RPMI8226 (cell line): Measurements from ENCODE around the gene FARS2.
"Not testable (repeated sequence)": the region's sequence is repeated elsewhere in the genome, so short reads cannot be mapped to it uniquely, and the experiment has no call there.

ENCODE experiments used
- DNase-seq: peaks from one replicate; pipeline ENCODE4 v3.0.0-alpha.2; 2015

Gene FARS2

DNA sequence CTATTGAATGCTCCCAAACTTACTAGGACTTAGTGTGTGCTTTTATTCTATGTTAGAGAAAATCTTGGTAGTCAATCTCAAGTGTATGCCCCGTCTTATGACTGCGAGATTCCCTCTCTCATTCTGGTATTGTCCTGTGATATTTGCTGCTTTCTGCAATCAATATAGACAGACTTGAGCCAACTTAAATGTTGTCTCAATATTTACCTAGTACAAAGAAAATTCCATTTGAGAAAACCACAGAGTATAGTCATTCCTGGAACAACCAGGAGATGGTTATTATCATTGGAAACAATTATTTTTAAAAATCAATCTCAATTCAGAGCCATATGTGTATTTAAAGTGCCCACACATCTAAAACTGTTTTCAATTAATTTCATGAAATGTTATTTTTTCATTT, 415.4 kb downstream of the FARS2 start:
- DNase-seq, result no peak

DNA sequence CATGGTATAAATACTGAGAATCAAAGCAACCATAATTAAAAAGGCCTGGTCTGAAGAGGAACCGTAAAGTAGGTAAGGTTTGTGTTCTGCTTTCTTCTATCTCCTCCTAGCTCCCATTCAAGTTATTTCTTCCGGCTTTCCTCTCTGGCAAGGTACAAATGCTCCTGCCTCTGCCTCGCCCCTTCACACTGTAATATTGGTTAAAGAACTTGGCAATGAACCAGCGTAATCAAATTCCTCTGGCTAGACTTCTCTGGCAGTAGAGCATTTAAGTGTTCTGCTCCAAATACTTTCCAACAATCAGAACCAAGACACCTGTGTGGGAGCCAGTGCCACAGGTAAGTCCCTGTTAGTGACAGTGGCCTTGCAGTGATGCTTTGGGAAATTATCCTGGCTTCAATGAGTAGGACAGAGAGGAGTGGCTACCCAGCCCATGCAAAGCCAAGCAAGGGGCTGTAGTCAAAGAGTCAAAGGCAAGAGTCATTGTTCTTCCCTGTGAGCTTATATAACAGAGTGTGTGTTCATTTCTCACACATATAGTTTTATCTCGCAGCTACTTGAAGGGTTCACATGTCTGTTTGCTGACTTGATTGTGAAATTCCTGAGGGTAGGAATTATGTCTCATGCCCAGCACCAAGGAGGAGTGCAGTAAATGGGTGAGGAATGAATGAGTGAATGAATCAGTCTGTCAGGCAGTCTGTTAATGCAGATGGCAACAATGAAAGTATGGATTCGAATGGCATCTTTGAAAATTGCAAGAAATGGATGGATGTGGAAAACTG, 416.1 kb downstream of the FARS2 start:
- no peak for DNase-seq

DNA sequence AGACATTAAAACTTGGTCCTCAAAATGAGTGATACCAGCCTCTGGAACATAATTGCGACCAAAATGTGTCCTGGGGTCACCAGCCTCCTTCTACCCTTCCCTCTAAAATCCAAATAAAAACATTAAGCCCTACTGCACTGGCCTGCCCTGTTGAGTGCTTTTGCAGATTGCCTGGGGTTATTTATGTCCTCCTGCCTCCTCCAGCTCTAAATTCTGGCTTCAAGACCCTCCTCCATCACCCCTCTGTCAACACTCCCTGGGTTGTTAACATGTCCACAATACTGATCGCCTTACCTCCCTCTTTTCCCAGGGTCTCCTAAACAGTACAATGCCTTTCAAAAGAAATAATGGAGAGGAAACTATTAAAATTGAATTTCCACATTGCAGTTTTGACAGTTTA, 418.0 kb downstream of the FARS2 start:
- DNase-seq, result no peak

DNA sequence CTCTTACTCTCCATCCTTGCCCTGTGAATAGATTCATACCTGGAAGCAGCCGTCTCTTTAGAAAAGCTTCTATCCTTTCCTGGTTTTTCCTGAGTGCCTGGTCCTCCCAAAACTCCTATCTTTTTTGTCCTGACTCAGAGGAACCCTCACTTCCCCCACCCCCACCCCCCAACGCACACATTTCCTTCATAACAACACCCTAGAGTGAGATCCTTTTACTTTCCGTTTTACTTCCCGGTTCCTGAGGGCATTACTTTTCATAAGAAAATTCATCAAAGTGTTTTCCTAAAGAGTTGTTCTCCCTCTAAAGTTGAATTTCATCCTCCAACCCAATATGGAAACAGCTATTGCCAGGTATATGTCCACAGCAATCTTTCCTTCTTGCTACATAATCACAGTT, 418.4 kb downstream of the FARS2 start:
- no peak for DNase-seq

DNA sequence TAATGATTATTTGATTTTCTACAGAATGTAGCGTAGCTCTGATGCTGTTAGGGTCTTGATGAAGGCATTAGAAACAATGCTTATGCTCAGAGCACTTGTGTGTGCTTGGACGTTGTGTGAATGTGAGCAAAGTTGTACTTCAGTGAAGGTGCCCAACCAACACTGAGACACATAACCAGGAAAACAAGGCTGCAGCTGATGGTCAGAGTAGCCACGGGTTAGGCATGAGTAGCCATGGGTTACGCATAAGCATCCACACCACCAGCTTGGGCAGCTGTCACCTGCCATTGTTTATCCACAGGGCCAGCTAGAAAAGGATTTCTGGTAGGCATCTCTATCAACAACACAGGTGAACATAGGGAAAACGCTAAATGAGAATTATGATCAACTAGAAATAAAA, 418.8 kb downstream of the FARS2 start:
- no peak for DNase-seq

DNA sequence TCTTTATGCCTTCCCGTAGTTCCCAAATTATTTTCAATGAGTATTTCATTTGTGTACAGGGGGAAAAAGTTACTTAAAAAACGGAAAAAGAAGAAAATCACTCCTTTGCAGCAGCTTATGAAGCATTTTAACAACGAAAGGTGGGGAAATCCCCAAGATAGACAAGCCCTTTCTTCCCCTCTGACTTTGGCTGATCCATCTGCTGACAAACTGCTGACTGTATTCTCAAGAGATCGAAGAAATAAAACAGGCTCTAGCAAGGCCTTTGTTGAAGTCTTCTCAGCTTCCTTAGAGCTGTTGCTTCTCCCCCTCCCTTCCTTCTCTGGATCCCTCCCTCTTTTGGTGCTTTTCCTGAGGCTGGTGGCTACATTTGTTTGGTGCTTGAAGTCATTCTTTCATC, 420.2 kb downstream of the FARS2 start:
- no peak for DNase-seq

DNA sequence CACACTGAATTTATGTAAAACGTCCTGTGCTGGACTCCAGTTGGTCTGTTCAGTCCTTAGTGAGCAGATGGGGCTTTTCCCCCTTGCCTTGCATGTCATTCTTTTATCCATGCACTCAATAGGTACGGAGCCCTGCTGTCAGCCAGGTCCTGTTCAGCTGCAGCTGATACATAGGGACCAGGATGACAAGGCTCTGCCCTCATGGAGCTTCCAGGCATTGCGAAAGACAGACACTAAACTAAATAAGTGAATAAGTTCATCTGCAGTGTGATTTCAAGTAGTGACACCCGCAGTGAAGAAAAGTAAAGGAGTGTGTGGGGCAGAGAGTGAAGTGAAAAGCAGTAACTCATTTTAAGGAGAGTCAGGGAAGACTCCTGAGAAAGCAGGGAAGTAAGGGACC, 421.2 kb downstream of the FARS2 start:
- DNase-seq, result no peak

DNA sequence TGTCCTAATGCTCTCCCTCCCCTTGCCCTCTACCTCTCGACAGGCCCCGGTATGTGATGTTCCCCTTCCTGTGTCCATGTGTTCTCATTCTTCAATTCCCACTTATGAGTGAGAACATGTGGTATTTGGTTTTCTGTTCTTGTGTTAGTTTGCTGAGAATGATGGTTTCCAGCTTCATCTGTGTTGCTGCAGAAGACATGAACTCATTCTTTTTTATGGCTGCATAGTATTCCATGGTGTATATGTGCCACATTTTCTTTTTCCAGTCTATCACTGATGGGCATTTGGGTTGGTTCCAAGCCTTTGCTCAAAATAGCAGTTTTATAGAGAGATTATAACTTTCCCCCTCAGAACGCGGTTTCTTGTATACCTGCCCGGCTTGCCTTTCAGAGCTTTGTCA, 422.4 kb downstream of the FARS2 start:
- not testable (repeated sequence) for DNase-seq

DNA sequence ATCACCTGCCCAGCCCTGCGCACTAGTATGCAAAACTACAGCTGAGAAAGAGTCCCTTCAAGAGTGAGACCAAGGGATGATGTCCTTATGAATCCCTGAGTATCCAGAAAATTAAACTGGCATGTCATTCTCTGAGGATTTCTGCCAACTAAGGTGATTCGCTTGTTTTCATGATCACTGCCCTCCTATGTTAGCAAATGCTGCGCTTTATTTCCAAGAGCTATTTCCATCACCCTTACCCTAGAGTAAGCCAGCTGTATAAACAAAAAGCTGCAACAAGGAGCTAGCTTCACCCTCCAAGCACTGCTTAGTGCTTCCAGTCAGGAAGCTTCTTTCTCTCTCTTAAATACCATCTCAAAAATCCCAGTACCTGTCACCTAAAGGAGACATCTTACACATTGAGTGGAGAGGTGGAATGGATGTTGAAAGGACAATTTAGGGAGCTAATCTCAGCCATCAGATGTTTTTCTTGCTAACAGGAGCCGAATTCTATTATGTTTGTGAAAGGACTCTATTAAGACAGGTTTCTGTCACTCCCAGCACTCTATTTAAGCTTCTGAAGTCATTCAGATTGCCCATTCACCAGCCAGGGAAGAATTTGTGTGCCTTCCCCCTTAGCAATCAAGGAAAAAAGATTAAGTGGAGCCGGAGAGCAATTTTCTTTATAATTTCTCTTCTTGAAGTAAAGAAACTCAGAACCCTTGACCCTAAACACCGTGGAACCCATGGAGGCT, 423.2 kb downstream of the FARS2 start:
- no peak for DNase-seq

DNA sequence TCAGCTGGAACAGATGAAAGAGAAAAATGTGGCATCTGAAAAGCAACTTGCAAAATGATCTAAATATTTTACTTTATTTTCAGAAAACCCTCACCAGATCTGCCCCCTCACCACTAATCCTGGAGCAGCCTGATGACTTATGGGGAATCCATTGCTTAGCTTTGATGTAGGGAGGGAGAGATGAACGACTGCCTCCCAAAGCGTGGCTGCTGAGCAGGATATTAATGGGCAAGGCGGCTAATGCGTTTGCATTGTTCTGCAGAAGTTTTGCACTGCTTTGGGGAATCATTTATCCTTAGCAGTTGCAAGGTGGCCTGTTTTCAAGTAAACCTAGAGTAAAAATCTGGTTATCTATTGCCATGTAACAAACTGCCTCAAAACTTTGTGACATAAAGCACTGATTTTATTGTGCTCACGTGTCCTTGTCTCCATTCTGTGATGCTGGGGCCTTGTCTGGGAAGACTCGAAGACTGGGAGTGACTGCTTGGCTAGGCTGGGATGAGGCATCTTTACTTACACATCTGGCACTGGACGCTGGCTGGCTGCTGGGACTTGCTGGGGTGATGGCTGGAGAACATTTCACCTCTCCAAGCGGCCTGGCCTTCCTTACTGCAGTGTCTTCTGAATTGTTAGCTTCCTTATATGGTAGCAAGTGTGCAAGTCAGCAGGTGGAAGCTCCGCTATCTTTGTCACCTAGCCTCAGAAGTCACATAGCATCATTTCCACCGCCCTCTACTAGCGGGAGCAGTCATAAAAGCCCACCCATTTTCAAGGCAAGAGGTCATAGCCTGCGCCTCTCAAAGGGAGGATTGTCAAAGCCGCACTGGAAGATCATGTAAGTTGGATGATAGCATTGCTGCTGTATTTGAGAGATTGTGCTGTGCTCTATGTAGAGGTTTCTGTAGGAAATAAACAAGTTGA, 432.2 kb downstream of the FARS2 start:
- no peak for DNase-seq

DNA sequence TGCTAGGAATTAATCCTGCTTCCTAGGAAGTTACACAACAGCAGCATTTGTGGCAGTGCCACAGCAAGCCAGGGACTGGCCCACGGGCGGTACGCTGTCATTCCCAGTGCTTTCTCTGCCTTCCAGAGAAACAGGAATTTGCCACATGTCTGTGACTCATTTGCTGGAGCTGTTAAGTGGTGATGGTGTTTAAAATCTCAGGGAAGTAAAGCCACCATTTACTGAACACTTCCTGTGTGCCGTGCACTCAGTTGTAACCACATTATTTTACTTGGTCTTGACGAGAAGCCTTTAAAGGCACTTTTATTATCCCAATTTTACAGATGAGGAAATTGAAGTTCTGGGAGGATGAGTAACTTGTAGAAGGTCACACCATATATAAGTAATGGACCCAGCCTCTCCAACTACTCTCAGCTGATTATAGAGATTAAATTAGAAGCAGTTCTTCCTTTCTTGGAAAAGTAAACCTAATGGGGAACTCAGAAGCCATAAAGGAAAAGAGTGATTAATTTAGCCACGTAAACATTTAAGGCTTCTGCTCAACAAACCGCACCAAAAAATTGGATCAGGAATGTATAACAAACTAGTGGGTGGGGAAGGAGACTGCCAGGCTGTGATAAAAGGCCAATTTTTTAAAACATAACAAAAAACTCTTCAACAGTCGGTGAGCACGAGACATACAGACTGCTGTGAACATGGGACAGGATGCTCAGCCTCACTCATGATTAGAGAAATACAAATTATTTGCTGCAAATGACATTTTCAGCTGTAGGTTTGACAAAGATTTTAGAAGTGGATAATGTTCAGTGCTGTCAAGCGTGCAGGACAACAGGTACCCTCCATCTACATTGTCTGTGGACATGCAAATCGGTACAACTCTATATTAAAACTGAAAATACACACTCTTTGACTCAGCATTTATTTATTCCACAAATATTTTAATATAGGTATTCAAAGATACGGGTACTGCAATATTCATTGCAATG, 434.2 kb downstream of the FARS2 start:
- DNase-seq, result no peak

DNA sequence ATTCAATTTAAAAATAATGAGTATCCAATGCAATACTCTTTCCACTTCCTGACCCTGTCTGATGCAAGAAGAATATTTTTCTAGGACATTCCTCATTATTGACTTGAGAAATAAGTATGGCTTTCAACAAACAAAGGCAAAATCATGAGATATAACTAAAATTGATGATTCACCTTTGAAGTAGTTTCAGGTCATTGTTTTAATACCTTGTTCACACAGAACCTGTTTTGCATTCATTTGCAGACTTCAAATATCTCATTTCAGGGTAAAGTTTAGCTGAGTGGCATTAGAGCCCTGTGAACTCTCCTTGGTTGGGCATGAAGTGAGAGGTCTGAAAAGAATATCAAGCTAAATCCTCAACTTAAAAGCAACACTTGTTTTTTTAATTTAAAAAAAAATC, 436.2 kb downstream of the FARS2 start:
- no peak for DNase-seq

DNA sequence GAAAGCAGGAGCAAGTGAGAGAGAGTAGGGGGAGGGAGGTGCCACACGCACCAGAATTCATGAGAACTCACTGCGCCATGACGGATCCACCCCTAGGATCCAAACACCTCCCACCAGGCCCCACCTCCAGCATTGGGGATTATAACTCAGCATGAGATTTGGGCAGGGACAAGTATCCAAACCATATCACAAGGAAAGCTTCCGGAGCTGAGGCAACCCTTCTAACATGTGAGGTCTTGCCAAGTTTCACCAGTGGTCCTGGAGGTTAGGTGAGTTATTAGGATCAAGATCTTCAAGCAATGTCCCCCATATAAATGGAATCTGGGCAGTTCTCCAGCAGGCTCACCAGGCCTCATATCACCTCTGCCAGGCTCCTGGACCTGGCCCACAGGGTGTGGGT, 437.0 kb downstream of the FARS2 start:
- DNase-seq, result no peak

DNA sequence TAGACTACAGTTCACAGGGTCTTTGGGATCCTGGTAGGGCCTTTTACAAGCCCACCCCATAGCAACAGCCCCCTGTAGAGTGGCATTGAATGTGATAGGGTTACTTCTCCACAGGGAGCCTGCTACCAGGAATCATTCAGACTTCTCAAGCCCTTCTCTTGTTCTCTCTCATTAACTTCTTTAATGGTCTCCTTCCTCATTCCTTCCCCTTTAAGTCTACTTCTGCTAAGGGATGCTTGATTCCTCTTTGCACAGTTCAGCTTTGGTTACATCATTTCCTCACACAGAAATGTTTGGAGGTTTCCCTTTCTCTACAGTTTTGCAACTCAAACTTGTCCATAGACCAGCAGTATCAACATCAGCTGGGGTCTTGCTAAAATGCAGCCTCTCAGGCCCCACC, 437.8 kb downstream of the FARS2 start:
- DNase-seq, result not testable (repeated sequence)

DNA sequence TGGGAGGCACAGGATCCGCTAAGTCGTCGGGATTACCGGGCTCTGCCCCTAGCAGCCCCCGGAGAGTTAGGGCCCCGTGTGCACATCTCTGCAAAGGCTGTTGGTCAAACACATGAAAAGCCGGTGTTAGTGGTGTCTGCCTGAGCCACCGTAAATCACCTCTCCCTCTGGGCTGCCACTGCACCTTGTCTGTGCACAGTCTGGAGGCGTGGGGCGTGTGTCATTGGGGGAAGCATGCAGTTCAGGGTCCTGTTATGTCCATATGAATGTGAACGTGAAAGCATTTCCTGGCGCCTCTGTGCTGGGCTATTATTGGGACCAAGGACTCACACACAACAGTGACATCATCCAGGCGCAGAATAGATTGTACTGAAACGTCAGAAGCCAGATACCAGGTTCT, 439.9 kb downstream of the FARS2 start:
- no peak for DNase-seq

DNA sequence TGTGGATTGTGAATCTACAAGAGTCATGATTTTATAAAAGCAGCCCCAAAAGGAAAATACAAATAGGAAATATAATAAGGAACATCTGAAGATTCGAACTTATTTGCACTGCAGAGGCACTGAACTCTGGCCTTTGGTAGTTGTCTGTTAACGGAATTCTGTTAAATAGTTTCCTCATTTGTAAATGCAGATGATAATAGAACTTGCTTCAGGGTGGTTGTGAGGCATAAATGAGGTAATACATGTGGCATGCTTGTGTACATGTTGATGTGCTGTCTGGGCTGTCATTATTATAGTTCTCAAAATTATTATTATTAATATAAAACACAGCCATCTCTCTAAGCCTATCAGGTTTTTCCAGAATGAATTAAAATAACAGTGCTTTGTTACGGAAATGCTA, 443.4 kb downstream of the FARS2 start:
- DNase-seq, result no peak

DNA sequence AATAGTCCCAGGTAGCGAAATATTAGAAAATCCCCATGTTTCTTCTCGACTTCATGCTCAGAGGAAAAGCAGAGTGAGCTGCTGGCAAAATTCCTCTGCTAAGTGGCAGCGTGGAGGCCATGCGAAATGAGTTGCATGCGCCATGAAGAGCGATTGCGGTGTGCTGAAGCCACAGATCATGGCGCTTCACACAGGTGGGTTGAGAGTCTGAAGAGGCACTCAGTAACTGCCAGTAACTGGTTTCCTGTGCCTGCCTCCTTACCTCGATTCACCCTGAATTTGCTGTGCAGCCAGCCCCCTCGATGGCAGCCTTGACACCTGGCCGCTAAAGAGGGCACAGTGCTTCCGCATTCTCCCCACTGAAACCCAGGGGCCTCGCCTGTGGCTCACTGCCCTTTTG, 443.9 kb downstream of the FARS2 start:
- DNase-seq, result no peak

DNA sequence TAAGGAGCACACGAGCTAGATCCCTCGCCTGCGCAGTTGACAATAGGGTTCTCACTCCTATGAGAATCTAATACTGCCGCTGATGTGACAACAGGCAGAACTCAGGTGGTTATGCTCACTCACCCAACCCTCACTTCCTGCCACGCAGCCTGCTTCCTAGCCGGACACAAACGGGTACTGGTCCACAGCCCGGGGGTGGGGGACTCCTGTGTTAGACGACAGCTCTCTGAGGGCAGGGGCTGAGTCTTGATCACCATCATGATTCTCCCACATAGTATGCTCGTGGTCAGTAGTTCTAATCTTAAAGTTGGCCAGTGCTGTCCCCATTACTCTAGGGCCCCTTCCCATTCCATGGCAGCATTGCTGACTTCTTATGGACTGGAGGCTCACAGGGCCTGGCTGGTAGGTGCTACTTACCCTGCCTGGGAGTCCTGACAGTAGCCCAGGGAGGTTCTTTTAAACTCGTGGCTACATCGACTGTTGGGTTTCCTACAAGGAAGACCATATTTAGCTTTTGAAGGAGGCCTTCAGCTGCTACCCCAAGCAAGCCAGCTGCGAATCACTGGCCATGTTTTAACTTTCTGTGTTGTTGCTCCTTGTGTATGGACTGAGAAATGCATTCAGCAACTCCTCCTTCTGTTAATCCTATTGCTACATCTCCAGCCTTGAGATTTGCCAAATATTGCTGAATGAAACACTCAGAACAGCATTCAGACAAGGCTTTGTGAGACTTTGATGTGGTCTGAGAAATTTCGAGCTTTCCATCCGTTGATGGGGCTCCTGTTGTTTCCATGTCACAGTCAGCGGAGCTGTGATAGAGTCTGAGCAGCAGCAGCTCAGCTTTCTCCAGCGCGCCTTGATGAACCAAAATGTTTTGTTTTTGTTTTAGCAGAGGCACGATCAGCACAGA, 445.1 kb downstream of the FARS2 start:
- DNase-seq, result no peak

DNA sequence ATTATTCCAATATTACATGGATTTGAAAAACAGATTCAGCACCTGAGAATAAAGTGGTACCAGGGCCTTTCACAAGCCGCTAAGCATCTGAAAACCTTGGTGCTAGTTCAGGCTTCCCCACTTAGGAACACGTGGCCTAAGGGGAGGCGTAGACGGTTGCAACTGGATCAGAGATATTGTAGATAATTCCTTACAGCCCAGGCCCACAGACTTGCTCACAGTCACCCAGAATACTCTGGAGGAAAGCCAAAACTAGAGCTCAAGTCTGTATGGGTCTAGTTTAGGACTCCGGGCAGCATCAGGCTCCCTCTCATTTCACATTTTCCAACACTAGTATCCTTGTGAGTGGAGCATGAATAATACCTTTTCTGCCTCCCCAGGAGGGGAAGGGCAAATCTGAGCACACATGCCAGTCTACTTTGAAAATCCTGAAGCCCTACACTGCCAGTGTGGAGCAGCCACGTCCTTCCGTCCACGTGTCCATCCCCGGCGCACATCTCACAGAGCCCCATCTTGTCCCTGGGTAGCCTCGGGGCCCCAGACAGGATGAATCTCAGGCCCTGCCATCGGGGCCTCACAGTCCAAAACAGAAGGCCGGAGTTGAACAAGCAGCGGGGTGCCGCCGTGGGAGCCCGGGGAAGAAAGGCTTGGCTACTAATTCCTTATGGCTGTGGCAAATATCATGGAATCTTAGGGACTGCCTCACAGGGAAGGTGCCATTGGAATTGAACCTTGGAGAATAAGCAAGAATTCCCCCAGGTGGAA, 446.1 kb downstream of the FARS2 start:
- DNase-seq, result no peak

DNA sequence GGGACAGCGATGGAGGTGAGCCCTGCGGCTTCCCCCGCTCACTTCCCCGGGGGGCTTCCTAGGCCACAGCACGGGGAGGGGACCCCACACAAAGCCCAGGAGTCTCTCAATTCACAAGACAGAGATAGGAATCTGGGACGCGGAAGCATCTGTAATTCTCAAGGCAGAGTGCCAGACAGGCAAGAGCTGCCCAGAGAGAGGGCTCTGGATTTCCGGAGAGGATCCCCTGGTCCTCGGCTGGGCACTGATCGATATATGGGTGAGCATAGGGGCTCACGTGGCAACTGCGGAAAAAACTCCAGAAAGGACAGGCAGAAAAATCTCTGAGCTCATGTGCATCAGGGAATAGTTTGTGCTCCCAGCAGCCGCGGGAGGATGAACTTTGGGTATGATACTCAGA, 449.2 kb downstream of the FARS2 start:
- no peak for DNase-seq
